ENCODE measurements around the gene NPB. TPM values are rescaled to one million over a fixed set of nuclear protein-coding genes. Genes with fewer than 3 reads are reported as not detected.

The NPB gene
- total and polyA plus RNA-seq, 2 of the 8 experiments (the other 6 are each of a cell fraction or from before 2014, with no cell fraction given) = 1.5 to 2.5 TPM

- Histone ChIP-seq H3K27ac (ENCODE audit: low read depth, low read length) (no peak overlapping the region), H3K9me3 (ENCODE audit: insufficient read depth in 2 of 2, low read depth in 1 of 2, low read length in 1 of 2) (no peaks in the 10 kb centered on the region), H2BK20ac (ENCODE audit: low read length) (no peak overlapping the region), H2BK5ac (ENCODE audit: low read depth, low read length) (no peak overlapping the region), H3K23ac (ENCODE audit: insufficient read length) (no peak overlapping the region), H3K27me3 (replicated peaks in 1 of 4; ENCODE audit: control insufficient read depth in 3 of 4, extremely low read depth in 1 of 4, insufficient read depth in 3 of 4, low read length in 3 of 4) (peaks cover 0 to 4% (median 2%) of the 10 kb centered on the region in 4 experiments; a peak in 2 of 7 replicates), H2BK15ac (ENCODE audit: low read length) (no peak overlapping the region), H3K4ac (replicated peaks; ENCODE audit: insufficient read length, low read depth, low read length) (no peak overlapping the region), H4K8ac (ENCODE audit: extremely low read depth, insufficient read depth, low read length) (no peak overlapping the region), H4K20me1 (replicated peaks in 1 of 2; ENCODE audit: control insufficient read depth in 1 of 2, insufficient read depth in 2 of 2, low read length in 2 of 2) (peaks cover 6 to 42% of the 10 kb centered on the region in 2 experiments), H2AK5ac (ENCODE audit: low read depth, low read length) (no peak overlapping the region), H2BK12ac (ENCODE audit: low read depth, low read length) (no peak overlapping the region), H2AFZ (ENCODE audit: low read length) (no peak overlapping the region), H3K23me2 (ENCODE audit: low read depth, low read length) (peaks cover 11% of the 10 kb centered on the region), H3K9ac (replicated peaks in 1 of 4; ENCODE audit: extremely low read depth in 1 of 4, low read depth in 3 of 4, low read length in 3 of 4) (no peak overlapping the region), H3K79me2 (ENCODE audit: control insufficient read depth in 1 of 2, insufficient read depth in 2 of 2, low read length in 2 of 2) (peaks cover 0 to 10% of the 10 kb centered on the region in 2 experiments; a peak in 2 of 4 replicates), H3K36me3 (ENCODE audit: control insufficient read depth in 2 of 4, insufficient read depth in 4 of 4, low read length in 3 of 4) (peaks cover 8 to 25% (median 19%) of the 10 kb centered on the region in 4 experiments), H3K79me1 (ENCODE audit: low read depth, low read length) (peaks cover 2% of the 10 kb centered on the region), H2BK120ac (replicated peaks; ENCODE audit: low read depth, low read length) (no peak overlapping the region), H3K4me3 (ENCODE audit: extremely low read depth in 1 of 4, insufficient read depth in 2 of 4, low read depth in 3 of 4, low read length in 4 of 4) (no peak overlapping the region), H3K14ac (ENCODE audit: insufficient read length) (no peak overlapping the region), H3K56ac (replicated peaks; ENCODE audit: insufficient read length, low read depth, low read length) (no peak overlapping the region), H4K5ac (ENCODE audit: insufficient read length, low read depth, low read length) (no peak overlapping the region), H4K91ac (replicated peaks; ENCODE audit: insufficient read length, low read length) (no peak overlapping the region), H3K18ac (ENCODE audit: extremely low read depth, low read length) (no peak overlapping the region), H3K4me2 (ENCODE audit: insufficient read depth in 1 of 2, low read depth in 2 of 2, low read length in 2 of 2) (no peak overlapping the region), H3K4me1 (replicated peaks in 1 of 4; ENCODE audit: control insufficient read depth in 3 of 4, insufficient read depth in 4 of 4, low read length in 3 of 4) (peaks cover 0 to 20% (median 8%) of the 10 kb centered on the region in 4 experiments; a peak in 6 of 7 replicates)
- WGBS, 2 experiments (ENCODE audit: extremely low coverage in 1 of 2, insufficient coverage in 1 of 2, insufficient read length in 1 of 2, insufficient replicate concordance in 2 of 2, low coverage in 1 of 2, low lambda C conversion rate in 2 of 2, missing lambda C conversion rate in 1 of 2) = 94% methylated on average over 31 of the region's 31 CpGs; no CpG with 5 or more reads in 1 of the 2 experiments
- no peak for DNase-seq (ENCODE audit: low read depth in 1 of 2, low spot score in 2 of 2)
- ChIA-PET POLR2A (ENCODE audit: partially characterized antibody) (interaction anchor here (0.6 to 8.7 kb wide), 5 partner anchors 10 to 103 kb away, joined by 3 to 135 read pairs (median 4); partner anchors contain the start of genes MAFG and NPB), CTCF (ENCODE audit: partially characterized antibody) (interaction anchor here (0.9 to 2.8 kb wide), 7 partner anchors 12 to 292 kb away, joined by 3 to 12 read pairs (median 5); partner anchors contain the start of genes MAFG and NOTUM)
- no peak for FAIRE-seq
- TF ChIP-seq, protein P1, sequence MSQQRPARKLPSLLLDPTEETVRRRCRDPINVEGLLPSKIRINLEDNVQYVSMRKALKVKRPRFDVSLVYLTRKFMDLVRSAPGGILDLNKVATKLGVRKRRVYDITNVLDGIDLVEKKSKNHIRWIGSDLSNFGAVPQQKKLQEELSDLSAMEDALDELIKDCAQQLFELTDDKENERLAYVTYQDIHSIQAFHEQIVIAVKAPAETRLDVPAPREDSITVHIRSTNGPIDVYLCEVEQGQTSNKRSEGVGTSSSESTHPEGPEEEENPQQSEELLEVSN (IDR thresholded peaks at IDR 0.05) = no peak
- TF ChIP-seq SIN3A (conservative IDR thresholded peaks at IDR 0.05 in 1 of 2, IDR thresholded peaks at IDR 0.05 in 1 of 2; ENCODE audit: low read depth in 1 of 2, low read length in 2 of 2) (no peak), RXRA (IDR thresholded peaks at IDR 0.05; ENCODE audit: insufficient read depth, low read depth, low read length) (no peak), TBP (IDR thresholded peaks at IDR 0.05; ENCODE audit: low read depth, low read length) (no peak), SRF (IDR thresholded peaks at IDR 0.05; ENCODE audit: low read depth, low read length) (no peak), YY1 (IDR thresholded peaks at IDR 0.05; ENCODE audit: low read depth, low read length) (no peak), TAF1 (IDR thresholded peaks at IDR 0.05; ENCODE audit: low read depth, low read length) (no peak)
Observed at GRCh38 chr17:81913394-81914102, 11.5 kb downstream of the NPB start.
